GM12878 (cell line): ENCODE results near the gene OSBPL3. TPM values are rescaled to one million over a fixed set of nuclear protein-coding genes. Genes with fewer than 3 reads are reported as not detected.

ENCODE experiments used
- ATF2 ChIP-seq: IDR thresholded peaks from 2 replicates; pipeline ENCODE4 v1.6.1; 2012; ENCODE audit warnings: low read length, inconsistent platforms
- BCLAF1 ChIP-seq: fragments of 450-650 bp; IDR thresholded peaks from 2 replicates; pipeline ENCODE4 v1.6.1; 2017; ENCODE audit warnings: antibody characterized with exemption, mild to moderate bottlenecking, moderate library complexity
- CBX5 ChIP-seq: sonication (generic); IDR thresholded peaks from 2 replicates; pipeline ENCODE4 v1.6.1; 2016; ENCODE audit warnings: low read depth, moderate library complexity, mild to moderate bottlenecking, inconsistent platforms
- EED ChIP-seq: sonication (generic); IDR thresholded peaks from 2 replicates; pipeline ENCODE4 v1.6.1; 2016; ENCODE audit warnings: antibody characterized with exemption, low read depth
- ELK1 ChIP-seq: IDR thresholded peaks from 2 replicates; pipeline ENCODE4 v1.6.1; 2012; ENCODE audit warnings: low read depth, low read length, improper control_type of control experiment
- FOXM1 ChIP-seq: IDR thresholded peaks from 2 replicates; pipeline ENCODE4 v1.6.1; 2012; ENCODE audit warnings: low read depth, mild to moderate bottlenecking, inconsistent platforms, low read length, moderate library complexity
- MAX ChIP-seq: IDR thresholded peaks from 2 replicates; pipeline ENCODE4 v1.6.1; 2012; ENCODE audit warnings: low read depth, low read length, improper control_type of control experiment
- MLLT1 ChIP-seq: fragments of 450-650 bp; IDR thresholded peaks from 2 replicates; pipeline ENCODE4 v1.6.1; 2016; ENCODE audit warnings: mild to moderate bottlenecking
- NR2C1 ChIP-seq: fragments of 450-650 bp; IDR thresholded peaks from 2 replicates; pipeline ENCODE4 v1.6.1; 2017; ENCODE audit warnings: antibody characterized with exemption, mild to moderate bottlenecking, moderate library complexity
- PAX5 ChIP-seq: IDR thresholded peaks from 2 replicates; pipeline ENCODE4 v1.6.1; 2011; ENCODE audit warnings: low read depth, low read length, borderline replicate concordance
- PRDM15 ChIP-seq: fragments of 450-650 bp; formaldehyde crosslinking; IDR thresholded peaks from 2 replicates; pipeline ENCODE4 v1.4.0; 2020; ENCODE audit warnings: mild to moderate bottlenecking, moderate library complexity
- SIN3A ChIP-seq: IDR thresholded peaks from 2 replicates; pipeline ENCODE4 v1.6.1; 2012; ENCODE audit warnings: low read depth, low read length, improper control_type of control experiment
- STAT3 ChIP-seq: IDR thresholded peaks from 2 replicates; pipeline ENCODE4 v1.6.1; 2011; ENCODE audit warnings: low read depth, low read length, improper control_type of control experiment
- TCF12 ChIP-seq: IDR thresholded peaks from 2 replicates; pipeline ENCODE4 v1.6.1; 2011; ENCODE audit warnings: low read depth, mild to moderate bottlenecking, low read length
- YBX1 ChIP-seq: fragments of 450-650 bp; IDR thresholded peaks from 2 replicates; pipeline ENCODE4 v1.6.1; 2016; ENCODE audit warnings: antibody characterized with exemption
- ZNF207 ChIP-seq: fragments of 450-650 bp; IDR thresholded peaks from 2 replicates; pipeline ENCODE4 v1.6.1; 2014; ENCODE audit warnings: antibody characterized with exemption, mild to moderate bottlenecking, borderline replicate concordance
- ZZZ3 ChIP-seq: IDR thresholded peaks from 2 replicates; pipeline ENCODE4 v1.6.1; 2011; ENCODE audit warnings: low read depth; ENCODE audit not compliant: control insufficient read depth, insufficient read length
- polyA plus RNA-seq, 11 experiments: library from polyadenylated mRNA; depleted of rRNA in 4 of 11; unstranded in 6 of 11; stranded (reverse) in 5 of 11; fragments of >200 nt; fragmentation: Nextera tagmentation in 4 of 11; fragmentation: Illumina TruSeq in 1 of 11; extraction: Ambion mirVana in 4 of 11; extraction: Trizol in 1 of 11; gene quantifications; 1 replicate in 1 of 11; 2 replicates in 10 of 11; pipeline versions ENCODE4 v1.2.1 to v1.2.3, GENCODE V29; 2011 to 2016; ENCODE audit warnings: inconsistent platforms in 2 of 11, missing spikeins in 2 of 11, low read depth in 1 of 11
- total RNA-seq, 4 experiments: library from RNA; depleted of rRNA in 3 of 4; stranded (reverse); fragments of >200 nt in 3 of 4; fragmentation: Illumina TruSeq in 1 of 4; extraction: Trizol in 1 of 4; gene quantifications; 2 replicates each; pipeline versions ENCODE4 v1.2.1 to v1.2.3, GENCODE V29; 2013 to 2021

The OSBPL3 gene
- total and polyA plus RNA-seq, 10 of the 15 experiments (the other 5 are each of a cell fraction or from before 2014, with no cell fraction given) = 6.1 to 46.6 (median 27.0) TPM

GRCh38 chr7:24979863-24980533 lies at the start of gene OSBPL3 (continued):
- TF ChIP-seq ATF2 = no peak
- TF ChIP-seq FOXM1 = no peak
- TF ChIP-seq SIN3A = no peak
- no peak for TF ChIP-seq YBX1
- peak; percentile 70; the same call in 1 of the 2 replicates for TF ChIP-seq EED
- no peak for TF ChIP-seq ZZZ3
- no peak for TF ChIP-seq NR2C1
- TF ChIP-seq PAX5 = no peak
- no peak for TF ChIP-seq MLLT1
- peak; percentile 64 for TF ChIP-seq MAX
- TF ChIP-seq TCF12 = no peak
- no peak for TF ChIP-seq ELK1
- no peak for TF ChIP-seq PRDM15 (CRISPR knock-in tag)
- TF ChIP-seq BCLAF1 = no peak
- TF ChIP-seq STAT3 = no peak
- peak; percentile 55; the same call in 1 of the 2 replicates for TF ChIP-seq CBX5
- no peak for TF ChIP-seq ZNF207
